ENCODE measurements around the gene SATB2.

DNA sequence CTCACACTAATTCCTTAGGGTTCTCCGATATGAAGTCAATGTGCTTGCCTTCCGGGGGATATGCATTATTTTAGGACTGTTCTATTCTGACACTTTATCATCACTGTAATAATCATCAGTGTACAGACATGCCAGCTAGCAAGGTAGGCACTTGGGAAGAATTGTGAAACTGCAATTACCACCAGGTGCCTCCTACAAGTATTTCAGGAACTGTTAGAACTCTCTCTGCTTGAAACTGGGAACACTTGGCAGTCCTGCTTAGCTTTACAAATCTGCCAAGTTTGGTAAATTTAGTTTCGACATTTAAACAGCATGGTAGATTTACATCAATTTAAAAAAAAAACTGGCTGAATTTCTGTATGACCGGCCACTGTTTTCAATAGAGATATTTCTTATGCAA lies 128.7 kb downstream of the SATB2 start:
- TF ChIP-seq CTCF (IDR thresholded peaks at IDR 0.05) (no peak), ZFX (IDR thresholded peaks at IDR 0.05; ENCODE audit: borderline replicate concordance) (no peak)
